Right lobe of liver (tissue), 6 donors: ENCODE results near the gene SLC9C1. TPM values are rescaled to one million over a fixed set of nuclear protein-coding genes. Genes with fewer than 3 reads are reported as not detected.

ENCODE experiments used
- ATAC-seq, 4 donors: fragments of 200-7000 bp; cut with Tn5 transposase; one replicate each; pipeline ENCODE4 v1.9.1; 2020; ENCODE audit warnings: mild to moderate bottlenecking in 4 of 4, moderate library complexity in 4 of 4
- DNase-seq, 3 donors: peaks; one replicate each; pipeline ENCODE4 v3.0.0-alpha.2; 2020
- H3K27ac ChIP-seq, 3 donors: fragments of 200-600 bp; one replicate each; pipeline ENCODE4 v1.8.0; 2022
- H3K27me3 ChIP-seq, 2 donors: fragments of 200-600 bp; one replicate each; pipeline ENCODE4 v1.8.0; 2022
- H3K36me3 ChIP-seq, 4 donors: fragments of 200-600 bp; sonication (generic) in 1 of 4; one replicate each; pipeline versions ENCODE4 v1.5.1 to v1.8.0; 2017 to 2022; ENCODE audit warnings: control low read depth in 1 of 4
- H3K4me1 ChIP-seq, 4 donors: fragments of 200-600 bp; sonication (generic) in 1 of 4; one replicate each; pipeline versions ENCODE4 v1.5.1 to v1.8.0; 2017 to 2022; ENCODE audit warnings: control low read depth in 1 of 4
- H3K4me3 ChIP-seq, 3 donors: fragments of 200-600 bp; one replicate each; pipeline ENCODE4 v1.8.0; 2022
- H3K9me3 ChIP-seq, 4 donors: fragments of 200-600 bp; sonication (generic) in 1 of 4; one replicate each; pipeline versions ENCODE4 v1.5.1 to v1.8.0; 2017 to 2022; ENCODE audit warnings: control low read depth in 1 of 4
- POLR2A ChIP-seq: fragments of 450-650 bp; IDR thresholded peaks from one replicate; pipeline ENCODE4 v1.6.1; 2017; ENCODE audit warnings: antibody characterized with exemption, mild to moderate bottlenecking
- WGBS: methylation state at CpG from one replicate; pipeline ENCODE4 v1.1.6; 2018; ENCODE audit warnings: low coverage, low lambda C conversion rate; ENCODE audit not compliant: insufficient coverage; ENCODE audit errors: missing lambda C conversion rate; 5-methylcytosine and 5-hydroxymethylcytosine counted together
- intact Hi-C, 2 donors: fragments of 100-400 bp; cut with DNase I; formaldehyde crosslinking; loops; one replicate each; pipeline versions ENCODE4 v1.11.2 to v1.14.1; 2022
- total RNA-seq, 6 experiments: library from RNA; depleted of rRNA in 2 of 6; stranded (reverse); fragments of >200 nt in 2 of 6; fragmentation: NEBNext Ultra II Directional in 3 of 6; extraction: Animal tissue kit (Norgen Biotek cat#: 25700) in 3 of 6; gene quantifications; one replicate each; pipeline versions ENCODE4 v1.1.0 to v1.2.4, GENCODE V29; 2016 to 2023
- TF ChIP-seq, protein P1 (sequence below), 4 donors: fragments of 200-600 bp in 3 of 4; fragments of 450-650 bp in 1 of 4; IDR thresholded peaks; one replicate each; pipeline versions ENCODE4 v1.5.1 to v1.8.0; 2016 to 2022; ENCODE audit warnings: antibody characterized with exemption in 4 of 4, mild to moderate bottlenecking in 2 of 4
- donor health status: DM: no; HTN: yes; CAD: no.
- donor health status: DM: no; HTN: no; CAD: no.
- donor health status: DM: no; HTN: no; CAD: no.
- donor health status: DM: no; HTN: yes; CAD: no.
- donor health status: DM: no; HTN: yes; CAD: no.

SLC9C1 gene
- total RNA-seq, 6 experiments from 2014 or later = not detected

DNA sequence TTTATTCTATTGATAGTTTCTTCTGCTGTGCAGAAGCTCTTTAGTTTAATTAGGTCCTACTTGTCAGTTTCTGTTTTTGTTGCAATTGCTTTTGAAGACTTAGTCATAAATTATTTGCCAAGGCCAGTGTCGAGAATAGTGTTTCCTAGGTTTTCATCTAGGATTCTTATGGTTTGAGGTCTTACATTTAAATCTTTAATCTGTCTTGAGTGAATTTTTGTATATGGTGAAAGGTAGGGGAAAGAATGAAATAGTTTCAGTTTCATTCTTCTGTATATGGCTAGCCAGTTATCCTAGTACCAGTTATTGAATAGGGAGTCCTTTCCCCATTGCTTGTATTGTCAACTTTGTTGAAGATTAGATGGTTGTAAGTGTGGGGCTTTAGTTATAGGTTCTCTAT lies 150.3 kb downstream of the SLC9C1 start:
- intact Hi-C loops = no loop called here
- Histone ChIP-seq H3K36me3 (no peaks in the 10 kb centered on the region), H3K27ac (no peak overlapping the region), H3K4me1 (no peaks in the 10 kb centered on the region), H3K4me3 (no peak overlapping the region), H3K27me3 (no peaks in the 10 kb centered on the region), H3K9me3 (no peaks in the 10 kb centered on the region)
- ATAC-seq = no peak
- TF ChIP-seq, protein P1, sequence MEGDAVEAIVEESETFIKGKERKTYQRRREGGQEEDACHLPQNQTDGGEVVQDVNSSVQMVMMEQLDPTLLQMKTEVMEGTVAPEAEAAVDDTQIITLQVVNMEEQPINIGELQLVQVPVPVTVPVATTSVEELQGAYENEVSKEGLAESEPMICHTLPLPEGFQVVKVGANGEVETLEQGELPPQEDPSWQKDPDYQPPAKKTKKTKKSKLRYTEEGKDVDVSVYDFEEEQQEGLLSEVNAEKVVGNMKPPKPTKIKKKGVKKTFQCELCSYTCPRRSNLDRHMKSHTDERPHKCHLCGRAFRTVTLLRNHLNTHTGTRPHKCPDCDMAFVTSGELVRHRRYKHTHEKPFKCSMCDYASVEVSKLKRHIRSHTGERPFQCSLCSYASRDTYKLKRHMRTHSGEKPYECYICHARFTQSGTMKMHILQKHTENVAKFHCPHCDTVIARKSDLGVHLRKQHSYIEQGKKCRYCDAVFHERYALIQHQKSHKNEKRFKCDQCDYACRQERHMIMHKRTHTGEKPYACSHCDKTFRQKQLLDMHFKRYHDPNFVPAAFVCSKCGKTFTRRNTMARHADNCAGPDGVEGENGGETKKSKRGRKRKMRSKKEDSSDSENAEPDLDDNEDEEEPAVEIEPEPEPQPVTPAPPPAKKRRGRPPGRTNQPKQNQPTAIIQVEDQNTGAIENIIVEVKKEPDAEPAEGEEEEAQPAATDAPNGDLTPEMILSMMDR (IDR thresholded peaks at IDR 0.05) = no peak
- TF ChIP-seq POLR2A = no peak
- DNase-seq = no peak
- 73% methylated on average over 1 of the region's 1 CpG for WGBS

DNA sequence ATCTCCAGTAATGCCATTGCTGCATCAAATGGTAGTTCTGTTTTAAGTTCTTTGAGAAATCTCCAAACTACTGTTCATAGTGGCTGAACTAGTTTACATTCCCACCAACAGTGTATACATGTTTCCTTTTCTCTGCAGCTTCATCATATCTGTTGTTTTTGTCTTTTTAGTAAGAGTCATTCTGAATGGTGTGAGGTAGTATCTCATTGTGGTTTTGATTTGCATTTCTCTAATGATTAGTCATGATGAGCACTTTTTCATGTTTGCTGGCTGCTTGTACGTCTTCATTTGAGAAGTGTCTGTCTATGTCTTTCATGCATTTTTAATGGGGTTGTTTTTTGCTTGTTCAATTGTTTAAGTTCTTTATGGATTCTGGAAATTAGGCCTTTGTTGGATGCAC lies 150.8 kb downstream of the SLC9C1 start:
- no peak overlapping the region for H3K4me3 ChIP-seq
- no peak for DNase-seq
- no peak overlapping the region for H3K27ac ChIP-seq
- H3K9me3 ChIP-seq = no peaks in the 10 kb centered on the region
- TF ChIP-seq POLR2A = no peak
- TF ChIP-seq, protein P1 (IDR thresholded peaks at IDR 0.05) = no peak
- no peaks in the 10 kb centered on the region for H3K27me3 ChIP-seq
- ATAC-seq = no peak
- 58% methylated on average over 1 of the region's 1 CpG for WGBS
- H3K36me3 ChIP-seq = no peaks in the 10 kb centered on the region
- intact Hi-C loops = no loop called here
- H3K4me1 ChIP-seq = no peaks in the 10 kb centered on the region

GRCh38 chr3:112141293-112141692 lies 152.7 kb downstream of the SLC9C1 start:
- TF ChIP-seq, protein P1 (IDR thresholded peaks at IDR 0.05) = no peak
- no peak for TF ChIP-seq POLR2A
- WGBS = 36% methylated on average over 2 of the region's 2 CpGs
- H3K4me1 ChIP-seq = no peaks in the 10 kb centered on the region
- no peak for ATAC-seq
- H3K4me3 ChIP-seq = no peak overlapping the region
- intact Hi-C loops = no loop called here
- no peaks in the 10 kb centered on the region for H3K36me3 ChIP-seq
- H3K9me3 ChIP-seq = no peaks in the 10 kb centered on the region
- no peak overlapping the region for H3K27ac ChIP-seq
- no peaks in the 10 kb centered on the region for H3K27me3 ChIP-seq
- no peak for DNase-seq

DNA sequence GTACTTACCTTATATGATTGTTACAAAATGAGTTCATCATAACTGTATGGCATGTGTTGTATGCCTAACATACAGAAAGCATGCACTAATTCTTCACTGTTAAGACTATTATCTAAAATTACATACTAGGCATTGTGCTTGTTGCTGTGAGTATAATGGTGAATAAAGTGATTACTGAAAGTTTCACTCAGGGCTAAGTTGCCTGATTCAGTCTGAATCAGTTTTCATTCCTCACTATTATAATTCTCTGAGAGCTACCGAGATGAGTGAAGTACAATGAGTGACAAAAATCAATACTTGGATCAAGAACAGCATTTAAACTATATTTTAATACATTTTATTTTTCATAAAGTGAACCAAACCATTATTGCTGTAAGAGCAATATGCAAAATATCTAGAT lies 153.4 kb downstream of the SLC9C1 start:
- no peak overlapping the region for H3K4me3 ChIP-seq
- intact Hi-C loops = no loop called here
- WGBS = 41% methylated on average over 1 of the region's 1 CpG

More for the DNA sequence above, 153.4 kb downstream of the SLC9C1 start:
- no peaks in the 10 kb centered on the region for H3K9me3 ChIP-seq
- TF ChIP-seq, protein P1 (IDR thresholded peaks at IDR 0.05) = no peak
- no peak for TF ChIP-seq POLR2A
- ATAC-seq (no peak), DNase-seq (no peak)
- no peaks in the 10 kb centered on the region for H3K4me1 ChIP-seq
- H3K27me3 ChIP-seq = no peaks in the 10 kb centered on the region
- H3K36me3 ChIP-seq = no peaks in the 10 kb centered on the region
- H3K27ac ChIP-seq = no peak overlapping the region
